ENCODE data around the gene PM20D1.

GRCh38 chr1:205785446-205785845, 64.5 kb downstream of the PM20D1 start:
- TF ChIP-seq, protein P1, sequence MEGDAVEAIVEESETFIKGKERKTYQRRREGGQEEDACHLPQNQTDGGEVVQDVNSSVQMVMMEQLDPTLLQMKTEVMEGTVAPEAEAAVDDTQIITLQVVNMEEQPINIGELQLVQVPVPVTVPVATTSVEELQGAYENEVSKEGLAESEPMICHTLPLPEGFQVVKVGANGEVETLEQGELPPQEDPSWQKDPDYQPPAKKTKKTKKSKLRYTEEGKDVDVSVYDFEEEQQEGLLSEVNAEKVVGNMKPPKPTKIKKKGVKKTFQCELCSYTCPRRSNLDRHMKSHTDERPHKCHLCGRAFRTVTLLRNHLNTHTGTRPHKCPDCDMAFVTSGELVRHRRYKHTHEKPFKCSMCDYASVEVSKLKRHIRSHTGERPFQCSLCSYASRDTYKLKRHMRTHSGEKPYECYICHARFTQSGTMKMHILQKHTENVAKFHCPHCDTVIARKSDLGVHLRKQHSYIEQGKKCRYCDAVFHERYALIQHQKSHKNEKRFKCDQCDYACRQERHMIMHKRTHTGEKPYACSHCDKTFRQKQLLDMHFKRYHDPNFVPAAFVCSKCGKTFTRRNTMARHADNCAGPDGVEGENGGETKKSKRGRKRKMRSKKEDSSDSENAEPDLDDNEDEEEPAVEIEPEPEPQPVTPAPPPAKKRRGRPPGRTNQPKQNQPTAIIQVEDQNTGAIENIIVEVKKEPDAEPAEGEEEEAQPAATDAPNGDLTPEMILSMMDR (IDR thresholded peaks at IDR 0.05), result no peak
- TF ChIP-seq ZFX (IDR thresholded peaks at IDR 0.05; ENCODE audit: borderline replicate concordance), result no peak

Measured in 22Rv1 (cell line).